ENCODE results near the gene NTM.

Gene NTM

GRCh38 chr11:131654849-131655248 is 284.4 kb downstream of the NTM start:
- H3K27me3 ChIP-seq (ENCODE audit: control insufficient read depth in 1 of 2, insufficient read depth in 2 of 2, low read length in 2 of 2) = peaks cover 0 to 6% of the 10 kb centered on the region in 2 donors
- H3K9me3 ChIP-seq (ENCODE audit: control insufficient read depth in 2 of 2, low read length in 2 of 2) = no peaks in the 10 kb centered on the region
- H3K9ac ChIP-seq (ENCODE audit: low read length in 2 of 2) = no peak overlapping the region
- H3K4me1 ChIP-seq (ENCODE audit: control insufficient read depth, insufficient read depth, low read length) = no peaks in the 10 kb centered on the region
- H3K27ac ChIP-seq (ENCODE audit: low read length) = no peak overlapping the region
- no peaks in the 10 kb centered on the region for H3K36me3 ChIP-seq (ENCODE audit: control insufficient read depth in 2 of 2, insufficient read depth in 2 of 2, low read length in 2 of 2)
- no peak overlapping the region for H3K4me3 ChIP-seq (ENCODE audit: low read length in 2 of 2)

- H3K4me3 ChIP-seq (ENCODE audit: low read length in 2 of 2) = no peak overlapping the region
- peaks cover 0 to 6% of the 10 kb centered on the region in 2 donors for H3K27me3 ChIP-seq (ENCODE audit: control insufficient read depth in 1 of 2, insufficient read depth in 2 of 2, low read length in 2 of 2)
- no peaks in the 10 kb centered on the region for H3K36me3 ChIP-seq (ENCODE audit: control insufficient read depth in 2 of 2, insufficient read depth in 2 of 2, low read length in 2 of 2)
- H3K4me1 ChIP-seq (ENCODE audit: control insufficient read depth, insufficient read depth, low read length) = no peaks in the 10 kb centered on the region
- H3K27ac ChIP-seq (ENCODE audit: low read length) = no peak overlapping the region
- no peaks in the 10 kb centered on the region for H3K9me3 ChIP-seq (ENCODE audit: control insufficient read depth in 2 of 2, low read length in 2 of 2)
- no peak overlapping the region for H3K9ac ChIP-seq (ENCODE audit: low read length in 2 of 2)
Measured at GRCh38 chr11:131656179-131656838, 285.9 kb downstream of the NTM start.

DNA sequence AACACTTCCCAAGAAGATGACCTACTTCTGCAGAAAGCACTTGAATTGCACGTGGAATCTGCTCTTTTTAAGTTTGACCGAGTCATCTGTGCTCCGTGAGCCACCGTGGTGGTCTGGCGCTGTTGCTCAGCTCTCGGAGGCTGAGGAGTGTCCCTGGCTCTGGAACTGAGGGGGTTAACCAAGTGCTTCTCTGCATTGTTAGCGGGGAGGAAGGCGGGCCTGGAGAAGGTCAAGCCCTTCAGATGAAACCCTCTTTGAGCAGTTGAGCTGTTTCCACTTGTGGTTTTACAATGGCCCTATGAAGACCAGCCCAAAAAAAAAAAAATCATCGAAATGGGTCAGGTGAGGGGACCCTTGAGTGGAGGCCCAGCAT is 286.4 kb downstream of the NTM start:
- Histone ChIP-seq H3K4me3 (ENCODE audit: low read length in 2 of 2) (no peak overlapping the region), H3K9me3 (ENCODE audit: control insufficient read depth in 2 of 2, low read length in 2 of 2) (no peaks in the 10 kb centered on the region), H3K36me3 (ENCODE audit: control insufficient read depth in 2 of 2, insufficient read depth in 2 of 2, low read length in 2 of 2) (no peaks in the 10 kb centered on the region), H3K27me3 (ENCODE audit: control insufficient read depth in 1 of 2, insufficient read depth in 2 of 2, low read length in 2 of 2) (peaks cover 0 to 6% of the 10 kb centered on the region in 2 donors), H3K9ac (ENCODE audit: low read length in 2 of 2) (no peak overlapping the region), H3K4me1 (ENCODE audit: control insufficient read depth, insufficient read depth, low read length) (no peaks in the 10 kb centered on the region), H3K27ac (ENCODE audit: low read length) (no peak overlapping the region)

- Histone ChIP-seq H3K27me3 (ENCODE audit: control insufficient read depth in 1 of 2, insufficient read depth in 2 of 2, low read length in 2 of 2) (peaks cover 0 to 4% of the 10 kb centered on the region in 2 donors), H3K4me1 (ENCODE audit: control insufficient read depth, insufficient read depth, low read length) (no peaks in the 10 kb centered on the region), H3K36me3 (ENCODE audit: control insufficient read depth in 2 of 2, insufficient read depth in 2 of 2, low read length in 2 of 2) (no peaks in the 10 kb centered on the region), H3K9me3 (ENCODE audit: control insufficient read depth in 2 of 2, low read length in 2 of 2) (no peaks in the 10 kb centered on the region), H3K27ac (ENCODE audit: low read length) (no peak overlapping the region), H3K9ac (ENCODE audit: low read length in 2 of 2) (no peak overlapping the region), H3K4me3 (ENCODE audit: low read length in 2 of 2) (no peak overlapping the region)
Measured at GRCh38 chr11:131658414-131658813, 288.0 kb downstream of the NTM start.

DNA sequence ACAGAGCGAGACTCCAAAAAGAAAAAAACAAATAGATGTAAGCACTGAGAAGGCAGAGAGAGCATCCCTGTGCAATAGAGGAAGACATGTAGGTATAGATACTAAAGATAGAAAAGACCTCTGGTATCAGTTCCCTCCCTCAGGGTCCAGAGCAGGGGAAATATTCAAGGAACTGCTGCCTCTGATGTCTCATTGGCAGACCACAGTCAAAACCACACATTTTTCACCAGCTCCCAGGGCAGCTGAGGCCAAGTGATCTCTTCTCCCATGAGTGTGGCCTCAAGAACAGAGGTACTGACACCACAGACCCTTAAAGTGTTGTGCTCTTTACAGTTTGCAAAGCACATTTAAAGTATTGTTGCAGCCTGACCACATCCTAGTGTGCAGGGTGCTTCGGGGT is 288.5 kb downstream of the NTM start:
- Histone ChIP-seq H3K4me1 (ENCODE audit: control insufficient read depth, insufficient read depth, low read length) (no peaks in the 10 kb centered on the region), H3K4me3 (ENCODE audit: low read length in 2 of 2) (no peak overlapping the region), H3K9me3 (ENCODE audit: control insufficient read depth in 2 of 2, low read length in 2 of 2) (no peaks in the 10 kb centered on the region), H3K27ac (ENCODE audit: low read length) (no peak overlapping the region), H3K27me3 (ENCODE audit: control insufficient read depth in 1 of 2, insufficient read depth in 2 of 2, low read length in 2 of 2) (peaks cover 0 to 4% of the 10 kb centered on the region in 2 donors), H3K9ac (ENCODE audit: low read length in 2 of 2) (no peak overlapping the region), H3K36me3 (ENCODE audit: control insufficient read depth in 2 of 2, insufficient read depth in 2 of 2, low read length in 2 of 2) (no peaks in the 10 kb centered on the region)

DNA sequence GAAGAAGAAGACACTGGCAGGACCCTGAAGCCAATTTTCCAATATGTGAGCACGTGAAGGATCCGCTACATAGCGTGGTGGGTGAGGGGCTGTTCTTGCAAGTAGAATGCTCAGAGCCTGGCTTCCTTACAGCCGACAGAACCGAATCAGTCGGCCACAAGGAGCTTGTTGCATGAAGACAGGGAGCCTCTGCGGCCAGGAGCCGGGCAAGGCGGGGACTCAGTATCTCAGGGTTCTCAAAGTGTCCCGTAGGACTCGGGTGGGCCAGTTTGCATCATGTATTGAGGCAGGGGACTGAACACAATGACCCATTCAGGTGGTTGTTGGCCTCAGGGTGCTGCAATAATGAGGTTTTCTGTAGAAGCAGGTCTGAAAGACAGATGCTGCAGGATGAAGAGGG is 289.5 kb downstream of the NTM start:
- H3K27ac ChIP-seq (ENCODE audit: low read length) = no peak overlapping the region
- H3K4me3 ChIP-seq (ENCODE audit: low read length in 2 of 2) = no peak overlapping the region
- H3K9me3 ChIP-seq (ENCODE audit: control insufficient read depth in 2 of 2, low read length in 2 of 2) = no peaks in the 10 kb centered on the region
- no peak overlapping the region for H3K9ac ChIP-seq (ENCODE audit: low read length in 2 of 2)
- no peaks in the 10 kb centered on the region for H3K4me1 ChIP-seq (ENCODE audit: control insufficient read depth, insufficient read depth, low read length)
- H3K27me3 ChIP-seq (ENCODE audit: control insufficient read depth in 1 of 2, insufficient read depth in 2 of 2, low read length in 2 of 2) = peaks cover 0 to 2% of the 10 kb centered on the region in 2 donors
- no peaks in the 10 kb centered on the region for H3K36me3 ChIP-seq (ENCODE audit: control insufficient read depth in 2 of 2, insufficient read depth in 2 of 2, low read length in 2 of 2)

DNA sequence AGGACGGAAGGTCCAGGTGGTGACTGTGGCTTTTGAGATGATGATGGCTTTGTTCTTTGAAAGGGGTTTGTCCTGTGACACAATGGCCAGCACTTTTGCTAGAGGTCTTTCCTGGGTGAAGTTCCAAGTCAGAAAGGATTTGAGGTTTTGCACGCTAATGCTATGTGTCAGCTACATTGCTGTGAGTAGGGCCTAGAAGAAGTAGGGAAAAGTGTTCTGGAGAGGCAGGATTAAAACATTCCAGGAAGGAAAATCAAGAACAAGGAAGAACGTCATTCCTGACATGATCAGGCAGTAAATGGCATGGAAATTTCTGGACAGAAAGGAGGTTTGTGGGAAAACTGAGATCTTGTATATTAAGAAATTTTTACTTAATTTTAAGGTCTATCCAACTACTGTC is 290.7 kb downstream of the NTM start:
- H3K36me3 ChIP-seq (ENCODE audit: control insufficient read depth in 2 of 2, insufficient read depth in 2 of 2, low read length in 2 of 2) = no peaks in the 10 kb centered on the region
- no peak overlapping the region for H3K9ac ChIP-seq (ENCODE audit: low read length in 2 of 2)
- no peaks in the 10 kb centered on the region for H3K9me3 ChIP-seq (ENCODE audit: control insufficient read depth in 2 of 2, low read length in 2 of 2)
- no peaks in the 10 kb centered on the region for H3K4me1 ChIP-seq (ENCODE audit: control insufficient read depth, insufficient read depth, low read length)
- H3K27me3 ChIP-seq (ENCODE audit: control insufficient read depth in 1 of 2, insufficient read depth in 2 of 2, low read length in 2 of 2) = no peaks in the 10 kb centered on the region
- no peak overlapping the region for H3K27ac ChIP-seq (ENCODE audit: low read length)
- H3K4me3 ChIP-seq (ENCODE audit: low read length in 2 of 2) = no peak overlapping the region

- Histone ChIP-seq H3K4me1 (ENCODE audit: control insufficient read depth, insufficient read depth, low read length) (no peaks in the 10 kb centered on the region), H3K27ac (ENCODE audit: low read length) (no peak overlapping the region), H3K9me3 (ENCODE audit: control insufficient read depth in 2 of 2, low read length in 2 of 2) (no peaks in the 10 kb centered on the region), H3K9ac (ENCODE audit: low read length in 2 of 2) (no peak overlapping the region), H3K4me3 (ENCODE audit: low read length in 2 of 2) (no peak overlapping the region), H3K27me3 (ENCODE audit: control insufficient read depth in 1 of 2, insufficient read depth in 2 of 2, low read length in 2 of 2) (peaks cover 0 to 3% of the 10 kb centered on the region in 2 donors), H3K36me3 (ENCODE audit: control insufficient read depth in 2 of 2, insufficient read depth in 2 of 2, low read length in 2 of 2) (no peaks in the 10 kb centered on the region)
Measured at GRCh38 chr11:131662317-131662972, 292.0 kb downstream of the NTM start.

DNA sequence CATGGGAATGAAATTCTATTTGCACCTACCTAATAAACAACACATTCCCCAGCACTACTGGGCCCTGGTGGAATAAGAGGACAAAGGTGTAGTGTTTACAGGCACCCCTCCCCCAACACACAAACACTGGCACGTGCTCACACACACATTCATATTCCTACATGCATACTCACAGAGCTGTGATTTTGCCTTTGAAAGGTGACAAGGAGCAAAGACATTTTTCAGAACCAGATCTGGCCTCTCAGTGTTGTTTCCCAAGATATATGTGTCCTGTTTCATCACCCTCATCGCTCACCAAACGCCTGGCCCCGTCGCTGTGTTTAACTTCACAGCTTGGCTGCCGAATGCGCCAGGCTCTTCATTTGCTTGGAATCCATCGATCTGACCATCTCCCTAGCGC is 292.6 kb downstream of the NTM start:
- Histone ChIP-seq H3K9ac (ENCODE audit: low read length in 2 of 2) (no peak overlapping the region), H3K4me3 (ENCODE audit: low read length in 2 of 2) (no peak overlapping the region), H3K36me3 (ENCODE audit: control insufficient read depth in 2 of 2, insufficient read depth in 2 of 2, low read length in 2 of 2) (no peaks in the 10 kb centered on the region), H3K27ac (ENCODE audit: low read length) (no peak overlapping the region), H3K4me1 (ENCODE audit: control insufficient read depth, insufficient read depth, low read length) (no peaks in the 10 kb centered on the region), H3K9me3 (ENCODE audit: control insufficient read depth in 2 of 2, low read length in 2 of 2) (no peaks in the 10 kb centered on the region), H3K27me3 (ENCODE audit: control insufficient read depth in 1 of 2, insufficient read depth in 2 of 2, low read length in 2 of 2) (peaks cover 0 to 4% of the 10 kb centered on the region in 2 donors)

GRCh38 chr11:131663405-131664200 is 293.2 kb downstream of the NTM start:
- Histone ChIP-seq H3K27me3 (ENCODE audit: control insufficient read depth in 1 of 2, insufficient read depth in 2 of 2, low read length in 2 of 2) (peaks cover 0 to 4% of the 10 kb centered on the region in 2 donors), H3K27ac (ENCODE audit: low read length) (no peak overlapping the region), H3K4me3 (ENCODE audit: low read length in 2 of 2) (no peak overlapping the region), H3K9me3 (ENCODE audit: control insufficient read depth in 2 of 2, low read length in 2 of 2) (no peaks in the 10 kb centered on the region), H3K9ac (ENCODE audit: low read length in 2 of 2) (no peak overlapping the region), H3K4me1 (ENCODE audit: control insufficient read depth, insufficient read depth, low read length) (no peaks in the 10 kb centered on the region), H3K36me3 (ENCODE audit: control insufficient read depth in 2 of 2, insufficient read depth in 2 of 2, low read length in 2 of 2) (no peaks in the 10 kb centered on the region)
